Right atrium auricular region (tissue), 2 donors: ENCODE data around the gene C16orf82. TPM values are rescaled to one million over a fixed set of nuclear protein-coding genes. Genes with fewer than 3 reads are reported as not detected.

Source experiments
- DNase-seq: peaks from one replicate; pipeline ENCODE4 v3.0.0-alpha.2; 2019; ENCODE audit warnings: low spot score
- H3K27ac ChIP-seq, 2 donors: fragments of 200-600 bp; sonication (generic); 1 replicate in 1 of 2; 2 replicates in 1 of 2; pipeline ENCODE4 v1.5.1; 2016 to 2019
- H3K27me3 ChIP-seq, 2 donors: fragments of 200-600 bp; sonication (generic); one replicate each; pipeline versions ENCODE4 v1.5.1 to v1.6.0; 2017 to 2019
- H3K36me3 ChIP-seq: fragments of 200-600 bp; sonication (generic); one replicate; pipeline ENCODE4 v1.5.1; 2016
- H3K4me1 ChIP-seq, 2 donors: fragments of 200-600 bp; sonication (generic); one replicate each; pipeline versions ENCODE4 v1.5.1 to v1.6.0; 2017 to 2019
- H3K4me3 ChIP-seq, 2 donors: fragments of 200-600 bp; sonication (generic); 1 replicate in 1 of 2; 2 replicates in 1 of 2; pipeline ENCODE4 v1.5.1; 2017 to 2019; ENCODE audit warnings: mild to moderate bottlenecking in 1 of 2, moderate library complexity in 1 of 2
- H3K9me3 ChIP-seq, 2 donors: fragments of 200-600 bp; sonication (generic); one replicate each; pipeline ENCODE4 v1.5.1; 2019
- CTCF ChIP-seq, 2 donors: fragments of 200-600 bp; sonication (generic); IDR thresholded peaks; one replicate each; pipeline ENCODE4 v1.5.1; 2019; ENCODE audit warnings: antibody characterized with exemption in 2 of 2
- total RNA-seq, 2 donors: library from RNA; depleted of rRNA; stranded (reverse); fragments of >200 nt; gene quantifications; one replicate each; pipeline ENCODE4 v1.1.0, GENCODE V29; 2016

C16orf82 gene
- total RNA-seq, 2 donors from 2014 or later: not detected

DNA sequence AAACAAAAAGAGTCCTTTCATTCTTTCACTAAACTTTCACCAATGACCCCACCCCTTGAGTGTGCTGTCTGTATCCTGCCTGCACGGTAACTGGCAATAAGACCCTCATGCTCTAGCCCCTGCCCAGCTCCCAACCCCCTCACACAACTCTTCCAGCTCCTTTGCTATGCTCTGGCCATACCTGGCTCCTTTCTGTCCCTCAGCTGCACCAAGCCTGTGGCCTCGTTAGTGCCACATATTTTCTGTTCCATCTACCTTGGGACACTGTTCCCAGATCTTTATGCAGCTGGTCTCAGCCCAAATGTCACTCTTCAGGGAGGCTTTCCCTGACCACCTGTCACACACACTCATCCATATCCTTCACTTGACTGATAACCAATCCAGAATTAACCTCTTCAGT is 47.3 kb downstream of the C16orf82 start:
- no peaks in the 10 kb centered on the region for H3K9me3 ChIP-seq
- no peak for DNase-seq
- H3K4me3 ChIP-seq: no peak overlapping the region
- no peak for TF ChIP-seq CTCF (IDR thresholded peaks at IDR 0.05)
- H3K27ac ChIP-seq: no peak overlapping the region
- no peaks in the 10 kb centered on the region for H3K27me3 ChIP-seq
- no peaks in the 10 kb centered on the region for H3K36me3 ChIP-seq
- peaks cover 0 to 12% of the 10 kb centered on the region in 2 donors for H3K4me1 ChIP-seq

DNA sequence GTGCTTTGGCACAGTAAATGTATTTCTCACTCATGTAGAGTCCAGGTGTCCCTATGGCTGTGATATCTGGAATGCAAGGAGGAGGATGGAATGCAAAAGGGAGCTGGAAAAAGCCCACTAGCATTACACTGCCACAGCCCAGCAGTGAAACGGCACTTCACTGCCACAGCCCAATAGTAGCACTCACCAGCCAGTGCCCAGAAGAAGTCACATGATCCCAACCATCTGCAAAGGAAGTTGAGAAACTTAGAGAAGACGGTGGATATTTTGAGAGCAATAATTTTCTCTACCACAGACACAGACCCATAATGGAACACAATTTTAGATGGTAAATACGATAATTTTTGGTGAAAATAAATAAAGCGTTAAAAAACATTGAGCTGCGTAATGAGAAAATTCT is 51.8 kb downstream of the C16orf82 start:
- Histone ChIP-seq H3K4me3 (no peak overlapping the region), H3K36me3 (no peaks in the 10 kb centered on the region), H3K4me1 (no peaks in the 10 kb centered on the region), H3K9me3 (peaks cover 0 to 21% of the 10 kb centered on the region in 2 donors), H3K27ac (no peak overlapping the region), H3K27me3 (no peaks in the 10 kb centered on the region)
- no peak for TF ChIP-seq CTCF (IDR thresholded peaks at IDR 0.05)
- DNase-seq: no peak

Other genes starting within 250 kb of the C16orf82 start
- gene KDM8, start 136.6 kb downstream of the C16orf82 start, total RNA-seq: 1 to 10 TPM; 2.9 to 3.8 TPM
- gene NSMCE1, start 201.8 kb downstream of the C16orf82 start, total RNA-seq: 10 to 100 TPM; 24.0 to 35.8 TPM
- gene IL4R, start 247.0 kb downstream of the C16orf82 start, total RNA-seq: 10 to 100 TPM; 11.9 to 35.5 TPM